ENCODE measurements around the gene IKBKE. TPM values are rescaled to one million over a fixed set of nuclear protein-coding genes. Genes with fewer than 3 reads are reported as not detected.

IKBKE gene
- total RNA-seq, 4 donors from 2014 or later, result 5.7 to 27.0 (median 17.4) TPM

GRCh38 chr1:206464456-206464964, 5.8 kb upstream of the IKBKE start:
- DNase-seq (ENCODE audit: low spot score in 2 of 2), result no peak
- WGBS, result 71% methylated on average over 4 of the region's 4 CpGs
- H3K27me3 ChIP-seq, result no peaks in the 10 kb centered on the region
- peaks cover 30% of the 10 kb centered on the region for H3K4me1 ChIP-seq
- H3K9me3 ChIP-seq, result no peaks in the 10 kb centered on the region
- H3K27ac ChIP-seq, result peak overlapping the region; percentile 26
- H3K4me3 ChIP-seq, result no peak overlapping the region
- no peak for TF ChIP-seq CTCF (IDR thresholded peaks at IDR 0.05)
- no peak for TF ChIP-seq POLR2A (IDR thresholded peaks at IDR 0.05)
- no peak for TF ChIP-seq EP300 (IDR thresholded peaks at IDR 0.05)
- H3K36me3 ChIP-seq, result peaks cover 7% of the 10 kb centered on the region

- Histone ChIP-seq H3K36me3 (peaks cover 4% of the 10 kb centered on the region), H3K4me3 (no peak overlapping the region), H3K27me3 (no peaks in the 10 kb centered on the region), H3K27ac (no peak overlapping the region), H3K9me3 (no peaks in the 10 kb centered on the region), H3K4me1 (peaks cover 44% of the 10 kb centered on the region)
- DNase-seq (ENCODE audit: low spot score in 2 of 2), result no peak
- 67% methylated on average over 2 of the region's 2 CpGs for WGBS
- TF ChIP-seq EP300 (IDR thresholded peaks at IDR 0.05) (no peak), CTCF (IDR thresholded peaks at IDR 0.05) (no peak), POLR2AphosphoS5 (IDR thresholded peaks at IDR 0.05) (no peak), POLR2A (IDR thresholded peaks at IDR 0.05) (no peak)
These were observed 4.3 kb upstream of the IKBKE start for GRCh38 chr1:206465951-206466350.

GRCh38 chr1:206466840-206467649, 3.2 kb upstream of the IKBKE start:
- Histone ChIP-seq H3K27me3 (no peaks in the 10 kb centered on the region), H3K9me3 (no peaks in the 10 kb centered on the region), H3K36me3 (no peaks in the 10 kb centered on the region), H3K27ac (no peak overlapping the region), H3K4me1 (peaks cover 54% of the 10 kb centered on the region), H3K4me3 (no peak overlapping the region)
- no peak for DNase-seq (ENCODE audit: low spot score in 2 of 2)
- TF ChIP-seq POLR2AphosphoS5 (IDR thresholded peaks at IDR 0.05) (no peak), CTCF (IDR thresholded peaks at IDR 0.05) (no peak), POLR2A (IDR thresholded peaks at IDR 0.05) (no peak), EP300 (IDR thresholded peaks at IDR 0.05) (no peak)
- 60% methylated on average over 15 of the region's 15 CpGs for WGBS

GRCh38 chr1:206467915-206468314, 2.4 kb upstream of the IKBKE start:
- DNase-seq (ENCODE audit: low spot score in 2 of 2), result peak in 1 of 2 donors; percentile 78
- Histone ChIP-seq H3K4me1 (peaks cover 58% of the 10 kb centered on the region), H3K4me3 (no peak overlapping the region), H3K36me3 (no peaks in the 10 kb centered on the region), H3K9me3 (no peaks in the 10 kb centered on the region), H3K27me3 (no peaks in the 10 kb centered on the region), H3K27ac (no peak overlapping the region)
- TF ChIP-seq EP300 (IDR thresholded peaks at IDR 0.05) (no peak), CTCF (IDR thresholded peaks at IDR 0.05) (no peak), POLR2AphosphoS5 (IDR thresholded peaks at IDR 0.05) (no peak), POLR2A (IDR thresholded peaks at IDR 0.05) (no peak)
- WGBS, result 45% methylated on average over 9 of the region's 9 CpGs

GRCh38 chr1:206468571-206468970, 1.7 kb upstream of the IKBKE start:
- no peak for DNase-seq (ENCODE audit: low spot score in 2 of 2)
- Histone ChIP-seq H3K27ac (no peak overlapping the region), H3K27me3 (no peaks in the 10 kb centered on the region), H3K36me3 (no peaks in the 10 kb centered on the region), H3K9me3 (no peaks in the 10 kb centered on the region), H3K4me3 (no peak overlapping the region), H3K4me1 (peaks cover 55% of the 10 kb centered on the region)
- WGBS, result 75% methylated on average over 3 of the region's 3 CpGs
- TF ChIP-seq POLR2A (IDR thresholded peaks at IDR 0.05) (no peak), POLR2AphosphoS5 (IDR thresholded peaks at IDR 0.05) (no peak), CTCF (IDR thresholded peaks at IDR 0.05) (no peak), EP300 (IDR thresholded peaks at IDR 0.05) (no peak)

Measured in suprapubic skin (tissue), 4 donors.